ENCODE results near the gene PRTFDC1. TPM values are rescaled to one million over a fixed set of nuclear protein-coding genes. Genes with fewer than 3 reads are reported as not detected.

The PRTFDC1 gene
- total and polyA plus RNA-seq, 2 of the 8 experiments (the other 6 are each of a cell fraction or from before 2014, with no cell fraction given) = 5.9 to 6.6 TPM

GRCh38 chr10:24917493-24917892 is 34.9 kb downstream of the PRTFDC1 start:
- no peak overlapping the region for H2AFZ ChIP-seq (ENCODE audit: low read length)
- no peak for FAIRE-seq
- no peak overlapping the region for H2BK20ac ChIP-seq (ENCODE audit: low read length)
- H2BK5ac ChIP-seq (ENCODE audit: low read depth, low read length) = no peak overlapping the region
- no peaks in the 10 kb centered on the region for H4K20me1 ChIP-seq (replicated peaks in 1 of 2; ENCODE audit: control insufficient read depth in 1 of 2, insufficient read depth in 2 of 2, low read length in 2 of 2)
- H3K23me2 ChIP-seq (ENCODE audit: low read depth, low read length) = no peaks in the 10 kb centered on the region
- H3K27ac ChIP-seq (ENCODE audit: low read depth, low read length) = no peak overlapping the region
- no peak overlapping the region for H4K8ac ChIP-seq (ENCODE audit: extremely low read depth, insufficient read depth, low read length)
- H3K79me1 ChIP-seq (ENCODE audit: low read depth, low read length) = no peaks in the 10 kb centered on the region
- no peak overlapping the region for H2BK120ac ChIP-seq (replicated peaks; ENCODE audit: low read depth, low read length)
- no peak overlapping the region for H3K4me2 ChIP-seq (ENCODE audit: insufficient read depth in 1 of 2, low read depth in 2 of 2, low read length in 2 of 2)
- H3K27me3 ChIP-seq (replicated peaks in 1 of 4; ENCODE audit: control insufficient read depth in 3 of 4, extremely low read depth in 1 of 4, insufficient read depth in 3 of 4, low read length in 3 of 4) = no peaks in the 10 kb centered on the region
- peaks cover 0 to 2% (median 0%) of the 10 kb centered on the region in 4 experiments; a peak in 1 of 7 replicates for H3K4me1 ChIP-seq (replicated peaks in 1 of 4; ENCODE audit: control insufficient read depth in 3 of 4, insufficient read depth in 4 of 4, low read length in 3 of 4)
- no peak overlapping the region for H4K91ac ChIP-seq (replicated peaks; ENCODE audit: insufficient read length, low read length)
- no peak overlapping the region for H2AK5ac ChIP-seq (ENCODE audit: low read depth, low read length)
- H3K14ac ChIP-seq (ENCODE audit: insufficient read length) = no peak overlapping the region
- CTCF ChIA-PET (ENCODE audit: partially characterized antibody) = no interaction called here
- DNase-seq (ENCODE audit: low read depth in 1 of 2, low spot score in 2 of 2) = no peak
- no peak overlapping the region for H4K5ac ChIP-seq (ENCODE audit: insufficient read length, low read depth, low read length)
- TF ChIP-seq CBX8 (IDR thresholded peaks at IDR 0.05; ENCODE audit: borderline replicate concordance, low read depth, low read length) (no peak), TCF12 (IDR thresholded peaks at IDR 0.05; ENCODE audit: low read depth, low read length) (no peak)
- no peak overlapping the region for H3K56ac ChIP-seq (replicated peaks; ENCODE audit: insufficient read length, low read depth, low read length)
- 93% methylated on average over 3 of the region's 3 CpGs; no CpG with 5 or more reads in 1 of the 2 experiments for WGBS, 2 experiments (ENCODE audit: extremely low coverage in 1 of 2, insufficient coverage in 1 of 2, insufficient read length in 1 of 2, insufficient replicate concordance in 2 of 2, low coverage in 1 of 2, low lambda C conversion rate in 2 of 2, missing lambda C conversion rate in 1 of 2)
- H3K79me2 ChIP-seq (ENCODE audit: control insufficient read depth in 1 of 2, insufficient read depth in 2 of 2, low read length in 2 of 2) = no peaks in the 10 kb centered on the region
- H3K18ac ChIP-seq (ENCODE audit: extremely low read depth, low read length) = no peak overlapping the region
- H3K9me3 ChIP-seq (ENCODE audit: insufficient read depth in 2 of 2, low read depth in 1 of 2, low read length in 1 of 2) = 0 out of 4 replicates have a peak, but pooled peaks cover 0 to 2% of the 10 kb centered on the region in 2 experiments
- H2BK15ac ChIP-seq (ENCODE audit: low read length) = no peak overlapping the region
- H3K9ac ChIP-seq (replicated peaks in 1 of 4; ENCODE audit: extremely low read depth in 1 of 4, low read depth in 3 of 4, low read length in 3 of 4) = no peak overlapping the region
- H3K4me3 ChIP-seq (ENCODE audit: extremely low read depth in 1 of 4, insufficient read depth in 2 of 4, low read depth in 3 of 4, low read length in 4 of 4) = no peak overlapping the region
- H3K36me3 ChIP-seq (ENCODE audit: control insufficient read depth in 2 of 4, insufficient read depth in 4 of 4, low read length in 3 of 4) = no peaks in the 10 kb centered on the region
- no peak overlapping the region for H3K4ac ChIP-seq (replicated peaks; ENCODE audit: insufficient read length, low read depth, low read length)
- POLR2A ChIA-PET (ENCODE audit: partially characterized antibody) = no interaction called here
- H3K23ac ChIP-seq (ENCODE audit: insufficient read length) = no peak overlapping the region
- no peak overlapping the region for H2BK12ac ChIP-seq (ENCODE audit: low read depth, low read length)

Measured in H1 (cell line).